Lower leg skin (tissue), 3 donors: ENCODE data around the gene METAP1D.

Experiments used
- POLR2A ChIP-seq, 2 donors: fragments of 450-650 bp; IDR thresholded peaks; one replicate each; pipeline ENCODE4 v1.6.1; 2016 to 2017; ENCODE audit warnings: antibody characterized with exemption in 2 of 2, mild to moderate bottlenecking in 1 of 2, moderate library complexity in 1 of 2
- TF ChIP-seq, protein P1 (sequence below), 3 donors: fragments of 450-650 bp; IDR thresholded peaks; one replicate each; pipeline ENCODE4 v1.5.1; 2016; ENCODE audit warnings: antibody characterized with exemption in 3 of 3, mild to moderate bottlenecking in 3 of 3, moderate library complexity in 2 of 3

DNA sequence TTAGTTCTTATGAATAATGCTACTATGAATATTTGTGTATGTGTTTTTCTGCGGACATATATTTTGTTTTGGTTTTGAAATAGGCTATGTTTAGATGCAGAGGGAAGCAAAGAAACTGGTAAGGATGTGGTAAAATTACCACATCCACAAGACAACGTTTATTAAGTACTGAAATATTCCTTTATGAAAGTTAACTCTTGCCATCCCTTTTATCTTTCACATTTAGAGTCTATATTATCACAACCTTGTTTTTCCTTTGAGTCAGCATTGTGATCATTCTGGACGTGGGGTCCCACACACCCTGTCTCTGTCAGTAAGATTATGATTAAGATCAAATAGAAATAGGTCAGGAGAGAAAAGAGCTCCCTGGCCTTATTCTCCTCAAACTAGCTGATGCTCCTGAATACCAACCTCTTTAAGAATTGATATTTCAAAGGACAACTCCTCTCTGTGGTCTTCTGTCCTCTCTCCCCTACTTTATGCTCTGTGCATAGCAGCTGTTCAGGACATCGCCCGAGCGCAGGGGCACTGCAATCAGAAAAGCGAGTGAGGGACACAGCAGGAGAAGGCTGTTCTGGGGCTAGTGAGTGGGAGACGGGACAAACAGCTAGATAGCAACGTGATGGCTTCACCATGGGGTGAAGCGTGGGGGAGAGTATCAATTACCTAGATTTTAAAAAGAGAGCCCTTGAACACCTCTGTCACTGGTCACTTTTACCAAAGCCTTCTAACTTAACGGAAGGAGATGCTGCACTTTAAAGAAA lies 12.2 kb downstream of the METAP1D start:
- TF ChIP-seq, protein P1, sequence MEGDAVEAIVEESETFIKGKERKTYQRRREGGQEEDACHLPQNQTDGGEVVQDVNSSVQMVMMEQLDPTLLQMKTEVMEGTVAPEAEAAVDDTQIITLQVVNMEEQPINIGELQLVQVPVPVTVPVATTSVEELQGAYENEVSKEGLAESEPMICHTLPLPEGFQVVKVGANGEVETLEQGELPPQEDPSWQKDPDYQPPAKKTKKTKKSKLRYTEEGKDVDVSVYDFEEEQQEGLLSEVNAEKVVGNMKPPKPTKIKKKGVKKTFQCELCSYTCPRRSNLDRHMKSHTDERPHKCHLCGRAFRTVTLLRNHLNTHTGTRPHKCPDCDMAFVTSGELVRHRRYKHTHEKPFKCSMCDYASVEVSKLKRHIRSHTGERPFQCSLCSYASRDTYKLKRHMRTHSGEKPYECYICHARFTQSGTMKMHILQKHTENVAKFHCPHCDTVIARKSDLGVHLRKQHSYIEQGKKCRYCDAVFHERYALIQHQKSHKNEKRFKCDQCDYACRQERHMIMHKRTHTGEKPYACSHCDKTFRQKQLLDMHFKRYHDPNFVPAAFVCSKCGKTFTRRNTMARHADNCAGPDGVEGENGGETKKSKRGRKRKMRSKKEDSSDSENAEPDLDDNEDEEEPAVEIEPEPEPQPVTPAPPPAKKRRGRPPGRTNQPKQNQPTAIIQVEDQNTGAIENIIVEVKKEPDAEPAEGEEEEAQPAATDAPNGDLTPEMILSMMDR (IDR thresholded peaks at IDR 0.05) = no peak
- TF ChIP-seq POLR2A (IDR thresholded peaks at IDR 0.05) = no peak
